Eye (tissue), 1 donor: Measurements from ENCODE around the gene CD82.

Source experiments
- DNase-seq: peaks from one replicate; pipeline ENCODE4 v3.0.0-alpha.2; 2015

Gene CD82

GRCh38 chr11:44565211-44565952, at the start of gene CD82:
CD82 (plus strand) TSS chr11:44565663; CDS start chr11:44594663, 29,000 bp downstream.
- DNase-seq, result peak; percentile 99

- DNase-seq, result no peak
Observed at GRCh38 chr11:44516688-44517507, 48.6 kb upstream of the CD82 start.

- DNase-seq, result no peak
Observed at GRCh38 chr11:44517541-44517940, 47.9 kb upstream of the CD82 start.

GRCh38 chr11:44518968-44519550, 46.4 kb upstream of the CD82 start:
- no peak for DNase-seq

- DNase-seq, result no peak
Observed at GRCh38 chr11:44519989-44520737, 45.3 kb upstream of the CD82 start.

GRCh38 chr11:44521148-44521547, 44.3 kb upstream of the CD82 start:
- no peak for DNase-seq

- no peak for DNase-seq
Observed at GRCh38 chr11:44522294-44522693, 43.2 kb upstream of the CD82 start.

- DNase-seq, result no peak
Observed at GRCh38 chr11:44524346-44524745, 41.1 kb upstream of the CD82 start.

- DNase-seq, result peak; percentile 65
Observed at GRCh38 chr11:44524751-44525201, 40.7 kb upstream of the CD82 start.

GRCh38 chr11:44525473-44526252, 39.8 kb upstream of the CD82 start:
- DNase-seq, result peak; percentile 38

- DNase-seq, result no peak
Observed at GRCh38 chr11:44526438-44526837, 39.0 kb upstream of the CD82 start.

- no peak for DNase-seq
Observed at GRCh38 chr11:44527476-44527875, 38.0 kb upstream of the CD82 start.

GRCh38 chr11:44528103-44528502, 37.4 kb upstream of the CD82 start:
- DNase-seq, result no peak

GRCh38 chr11:44528581-44528980, 36.9 kb upstream of the CD82 start:
- DNase-seq, result no peak

- no peak for DNase-seq
Observed at GRCh38 chr11:44529895-44530412, 35.5 kb upstream of the CD82 start.

- DNase-seq, result no peak
Observed at GRCh38 chr11:44530413-44531115, 34.9 kb upstream of the CD82 start.

GRCh38 chr11:44531116-44531504, 34.4 kb upstream of the CD82 start:
- no peak for DNase-seq

- no peak for DNase-seq
Observed at GRCh38 chr11:44531636-44532035, 33.8 kb upstream of the CD82 start.

- no peak for DNase-seq
Observed at GRCh38 chr11:44532809-44533208, 32.7 kb upstream of the CD82 start.

- DNase-seq, result no peak
Observed at GRCh38 chr11:44533921-44534711, 31.3 kb upstream of the CD82 start.
